Measurements from ENCODE around the gene KPNB1.

The KPNB1 gene

DNA sequence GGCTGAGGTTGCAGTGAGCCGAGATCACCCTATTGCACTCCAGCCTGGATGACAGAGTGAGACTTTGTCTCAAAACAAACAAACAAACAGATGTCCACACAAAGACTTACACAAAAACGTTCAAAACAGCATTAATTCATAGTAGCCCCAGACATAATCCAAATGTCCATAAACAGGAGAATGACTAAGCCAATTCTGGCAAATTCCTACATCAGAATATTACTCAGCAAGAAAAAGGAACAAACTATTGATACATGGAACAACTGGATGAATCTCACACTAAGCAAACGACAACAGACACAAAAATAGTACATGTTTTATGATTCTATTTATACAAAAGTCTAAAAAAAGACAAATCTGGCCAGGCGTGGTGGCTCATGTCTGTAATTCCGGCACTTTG is 10.8 kb upstream of the KPNB1 start:
- DNase-seq = no peak

DNA sequence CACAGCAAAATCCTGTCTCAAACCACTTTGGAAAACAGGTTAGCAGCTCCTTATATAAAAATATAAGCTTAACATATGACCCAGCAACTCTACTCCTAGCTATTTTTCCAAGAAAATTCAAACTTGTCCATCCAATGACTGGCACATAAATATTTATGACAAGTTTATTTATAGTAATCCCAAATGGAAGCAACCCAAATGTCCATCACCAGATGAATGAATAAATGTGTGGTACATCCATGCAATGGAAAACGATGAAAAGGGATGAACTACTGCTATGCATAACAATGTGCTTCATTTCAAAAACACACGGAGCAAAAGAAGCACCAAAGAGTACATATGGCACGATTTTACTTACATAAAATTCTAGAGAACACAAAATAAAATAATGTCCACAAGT is 9.6 kb upstream of the KPNB1 start:
- no peak for DNase-seq

DNA sequence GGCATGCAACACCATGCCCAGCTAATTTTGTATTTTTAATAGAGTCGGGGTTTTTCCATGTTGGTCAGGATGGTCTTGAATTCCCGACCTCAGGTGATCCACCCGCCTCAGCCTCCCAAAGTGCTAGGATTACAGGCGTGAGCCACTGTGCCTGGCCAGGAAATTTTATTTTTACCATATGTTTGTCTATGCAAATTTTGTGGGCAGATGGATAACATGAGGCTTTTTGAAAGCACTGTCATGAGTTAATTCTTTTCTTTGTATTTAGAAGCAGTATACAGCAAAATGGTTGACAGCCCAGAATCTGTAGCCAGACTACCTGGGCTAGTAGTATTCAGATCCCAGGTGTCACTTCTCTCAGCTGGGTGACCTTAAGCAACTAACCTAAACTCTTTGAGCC is 8.5 kb upstream of the KPNB1 start:
- DNase-seq = no peak

GRCh38 chr17:47643116-47643515 is 6.6 kb upstream of the KPNB1 start:
- no peak for DNase-seq

- no peak for DNase-seq
These were observed 5.4 kb upstream of the KPNB1 start for GRCh38 chr17:47644324-47644723.

DNA sequence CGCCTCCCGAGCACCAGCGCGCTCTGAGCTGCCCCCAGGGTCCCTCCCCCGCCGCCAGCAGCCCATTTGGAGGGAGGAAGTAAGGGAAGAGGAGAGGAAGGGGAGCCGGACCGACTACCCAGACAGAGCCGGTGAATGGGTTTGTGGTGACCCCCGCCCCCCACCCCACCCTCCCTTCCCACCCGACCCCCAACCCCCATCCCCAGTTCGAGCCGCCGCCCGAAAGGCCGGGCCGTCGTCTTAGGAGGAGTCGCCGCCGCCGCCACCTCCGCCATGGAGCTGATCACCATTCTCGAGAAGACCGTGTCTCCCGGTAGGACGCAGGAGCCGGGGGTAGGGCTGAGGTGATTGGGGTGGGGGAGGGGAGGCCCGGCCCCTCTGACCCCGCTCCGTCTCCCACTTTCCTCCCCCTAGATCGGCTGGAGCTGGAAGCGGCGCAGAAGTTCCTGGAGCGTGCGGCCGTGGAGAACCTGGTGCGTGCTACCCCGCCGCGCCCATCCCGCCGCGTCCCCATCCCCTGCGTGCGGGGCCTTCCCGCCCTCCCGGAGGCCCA is 329 bp downstream of the KPNB1 start:
- no peak for DNase-seq

GRCh38 chr17:47650525-47651522 is 1.1 kb downstream of the KPNB1 start:
- DNase-seq = peak; percentile 97

- no peak for DNase-seq
These were observed 2.0 kb downstream of the KPNB1 start for GRCh38 chr17:47651704-47652103.

GRCh38 chr17:47652570-47652969 is 2.9 kb downstream of the KPNB1 start:
- no peak for DNase-seq

DNA sequence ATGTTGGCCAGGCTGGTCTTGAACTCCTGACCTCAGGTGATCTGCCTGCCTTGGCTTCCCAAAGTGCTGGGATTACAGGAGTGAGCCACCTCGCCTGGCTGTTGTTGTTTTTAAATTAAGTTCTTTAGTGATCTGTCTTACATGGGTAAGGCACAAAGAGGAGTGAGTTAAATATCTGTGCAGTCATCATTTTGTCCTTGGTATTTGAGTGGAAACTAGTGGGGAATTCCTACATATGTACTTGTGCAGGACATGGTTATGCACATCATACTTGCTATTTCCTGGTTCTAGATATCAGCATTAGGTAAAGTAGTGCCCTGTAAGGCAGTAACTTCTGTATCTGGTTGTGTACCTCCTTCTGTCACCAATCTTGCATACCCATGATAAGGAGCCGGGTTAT is 3.7 kb downstream of the KPNB1 start:
- no peak for DNase-seq

DNA sequence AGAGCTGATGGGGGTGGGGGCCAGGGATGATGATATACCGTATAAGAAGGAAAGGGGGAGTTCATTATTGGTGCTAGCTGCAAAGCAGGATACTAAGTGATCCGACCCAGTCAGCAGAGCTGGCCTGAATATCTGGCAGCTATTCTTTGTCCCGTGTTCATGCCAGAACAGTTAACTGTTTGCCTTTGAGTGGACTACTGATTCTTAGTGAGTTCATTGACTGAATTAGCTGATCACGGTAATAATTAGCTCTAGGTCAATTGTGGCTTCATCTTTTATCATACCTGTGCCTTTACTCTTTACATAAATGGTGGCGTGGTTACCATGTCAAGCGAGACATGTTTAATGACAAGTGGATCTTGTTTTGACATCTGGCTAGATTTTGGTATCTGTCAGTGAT is 5.3 kb downstream of the KPNB1 start:
- no peak for DNase-seq

GRCh38 chr17:47660064-47660492 is 10.4 kb downstream of the KPNB1 start:
- DNase-seq = no peak

GRCh38 chr17:47663912-47664623 is 14.3 kb downstream of the KPNB1 start:
- peak; percentile 69 for DNase-seq

DNA sequence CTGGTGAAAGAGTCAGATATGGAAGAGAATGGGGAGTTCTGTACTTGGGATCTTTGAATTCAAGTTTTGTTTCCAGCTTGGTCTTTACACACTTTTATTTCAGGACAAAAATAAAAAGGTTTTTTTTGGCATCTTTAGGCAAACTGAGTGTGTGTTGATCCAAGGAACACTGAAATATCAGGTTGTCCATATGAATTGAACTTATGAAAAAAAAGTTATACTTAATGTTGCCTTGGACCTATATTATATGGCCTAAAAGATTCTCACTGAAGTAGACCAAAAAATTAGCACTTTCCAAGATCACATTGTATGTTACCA is 14.9 kb downstream of the KPNB1 start:
- no peak for DNase-seq

- DNase-seq = no peak
These were observed 15.9 kb downstream of the KPNB1 start for GRCh38 chr17:47665655-47666054.

GRCh38 chr17:47669081-47669480 is 19.4 kb downstream of the KPNB1 start:
- no peak for DNase-seq

DNA sequence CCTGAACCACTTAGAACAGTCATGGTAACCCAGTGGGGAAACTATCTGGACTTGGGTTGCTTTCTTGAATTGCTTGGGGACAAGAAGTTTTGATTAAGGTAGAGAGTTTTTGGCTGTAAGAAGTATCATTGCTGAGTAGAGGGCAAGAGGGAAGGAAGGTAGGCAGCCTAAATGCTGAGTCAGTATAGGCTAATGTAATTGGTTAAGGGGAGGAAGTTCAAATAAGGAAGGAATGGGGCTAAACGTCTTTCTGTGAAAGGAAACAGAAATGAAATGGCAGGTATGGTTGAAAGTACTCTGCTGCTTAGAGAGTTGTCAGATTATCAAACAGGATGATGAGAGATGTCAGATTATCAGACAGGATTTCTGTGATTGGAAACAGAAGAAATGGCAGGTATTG is 20.3 kb downstream of the KPNB1 start:
- no peak for DNase-seq

DNA sequence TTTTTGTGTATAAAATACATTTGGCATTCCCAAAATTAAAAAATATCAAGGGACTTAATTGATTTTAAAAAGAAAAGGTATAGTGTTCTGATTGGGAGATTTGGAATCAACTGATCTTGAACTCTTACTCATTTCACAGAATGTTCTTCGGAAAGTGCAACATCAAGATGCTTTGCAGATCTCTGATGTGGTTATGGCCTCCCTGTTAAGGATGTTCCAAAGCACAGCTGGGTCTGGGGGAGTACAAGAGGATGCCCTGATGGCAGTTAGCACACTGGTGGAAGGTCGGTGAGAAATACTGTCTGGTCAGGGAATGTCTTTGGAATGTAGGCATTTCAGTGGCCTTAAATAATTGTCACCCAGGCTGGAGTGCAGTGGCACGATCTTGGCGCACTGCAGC is 24.8 kb downstream of the KPNB1 start:
- no peak for DNase-seq

GRCh38 chr17:47675380-47676198 is 25.9 kb downstream of the KPNB1 start:
- no peak for DNase-seq

DNA sequence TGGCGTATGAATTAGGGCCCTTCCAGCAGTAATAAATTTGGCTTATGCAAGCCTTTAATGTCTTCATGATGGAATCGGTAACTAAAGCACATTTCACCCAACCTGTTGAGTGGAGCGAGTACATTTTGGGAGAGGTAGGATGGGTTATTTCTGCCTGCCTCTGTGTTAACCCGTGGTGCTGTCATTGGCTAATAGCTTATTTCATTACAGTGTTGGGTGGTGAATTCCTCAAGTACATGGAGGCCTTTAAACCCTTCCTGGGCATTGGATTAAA is 26.4 kb downstream of the KPNB1 start:
- DNase-seq = no peak

- DNase-seq = no peak
These were observed 26.9 kb downstream of the KPNB1 start for GRCh38 chr17:47676510-47677165.

DNA sequence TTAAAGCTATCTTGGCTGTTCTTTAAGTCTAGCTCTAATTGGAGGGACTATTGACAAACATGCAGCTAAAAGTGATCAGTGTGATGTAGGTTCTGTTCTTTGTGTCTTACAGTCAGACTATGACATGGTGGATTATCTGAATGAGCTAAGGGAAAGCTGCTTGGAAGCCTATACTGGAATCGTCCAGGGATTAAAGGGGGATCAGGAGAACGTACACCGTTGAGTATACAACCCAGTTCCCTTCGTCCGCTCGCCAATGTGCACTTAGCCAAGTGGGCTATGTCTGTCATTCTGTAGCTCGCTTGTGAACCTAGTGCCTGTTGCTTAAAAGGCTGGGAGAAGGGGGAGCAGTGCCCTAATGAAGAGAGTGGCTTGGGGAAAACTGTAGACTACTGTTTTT is 28.5 kb downstream of the KPNB1 start:
- DNase-seq = no peak

DNA sequence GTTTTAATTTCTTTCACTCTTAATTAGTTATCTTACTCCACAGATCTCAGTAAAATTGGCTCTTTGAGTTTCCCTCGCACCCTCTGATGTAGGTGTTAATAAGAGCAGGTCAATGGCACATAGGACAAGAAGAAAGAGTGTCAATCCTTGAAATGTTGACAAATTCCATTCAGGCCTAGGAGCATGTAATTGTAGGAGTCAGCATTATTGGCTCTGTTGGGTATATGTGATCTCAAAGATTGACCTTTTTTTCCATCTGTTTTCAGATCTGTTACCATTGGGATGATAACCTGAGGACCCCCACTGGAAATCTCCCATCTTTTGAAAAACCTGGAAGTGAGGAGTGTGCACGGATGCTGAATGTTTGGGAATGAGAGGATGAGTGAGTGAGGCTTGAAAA is 32.4 kb downstream of the KPNB1 start:
- DNase-seq = no peak
